ENCODE results near the gene PRRC2C. TPM values are rescaled to one million over a fixed set of nuclear protein-coding genes. Genes with fewer than 3 reads are reported as not detected.
"Not testable (repeated sequence)": the region's sequence is repeated elsewhere in the genome, so short reads cannot be mapped to it uniquely, and the experiment has no call there.

The PRRC2C gene
- total RNA-seq, 1 donor from 2014 or later: 86.4 TPM

DNA sequence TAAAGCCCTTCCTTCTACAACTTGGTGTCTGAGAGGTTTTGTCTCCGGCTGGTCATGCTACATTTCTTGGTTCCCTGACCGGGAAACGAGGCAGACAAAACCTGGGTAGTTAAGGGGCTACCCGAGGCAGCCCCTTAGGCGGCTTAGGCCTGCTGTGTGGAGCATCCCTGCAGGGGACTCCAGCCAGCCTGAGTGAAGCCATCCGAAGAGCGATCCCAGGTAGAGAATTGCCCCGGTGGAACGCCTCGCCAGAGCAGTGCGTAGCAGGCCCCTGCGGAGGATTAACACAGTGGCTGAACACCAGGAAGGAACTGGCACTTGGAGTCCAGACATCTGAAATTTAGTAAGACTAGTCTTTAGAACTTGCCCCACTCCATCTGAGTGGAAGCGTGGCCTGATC, 115.5 kb downstream of the PRRC2C start:
- no peak for DNase-seq (ENCODE audit: extremely low spot score in 2 of 2)
- Histone ChIP-seq H3K27me3 (no peaks in the 10 kb centered on the region), H3K27ac (no peak overlapping the region), H3K36me3 (no peaks in the 10 kb centered on the region), H3K9me3 (no peaks in the 10 kb centered on the region), H3K4me1 (peaks cover 8% of the 10 kb centered on the region), H3K4me3 (no peak overlapping the region)
- TF ChIP-seq POLR2A (IDR thresholded peaks at IDR 0.05) (no peak), CTCF (IDR thresholded peaks at IDR 0.05) (no peak), POLR2AphosphoS5 (IDR thresholded peaks at IDR 0.05; ENCODE audit: insufficient read depth in 1 of 2, low read depth in 1 of 2) (no peak)
- intact Hi-C loops (cut with DNase I): no loop called here

DNA sequence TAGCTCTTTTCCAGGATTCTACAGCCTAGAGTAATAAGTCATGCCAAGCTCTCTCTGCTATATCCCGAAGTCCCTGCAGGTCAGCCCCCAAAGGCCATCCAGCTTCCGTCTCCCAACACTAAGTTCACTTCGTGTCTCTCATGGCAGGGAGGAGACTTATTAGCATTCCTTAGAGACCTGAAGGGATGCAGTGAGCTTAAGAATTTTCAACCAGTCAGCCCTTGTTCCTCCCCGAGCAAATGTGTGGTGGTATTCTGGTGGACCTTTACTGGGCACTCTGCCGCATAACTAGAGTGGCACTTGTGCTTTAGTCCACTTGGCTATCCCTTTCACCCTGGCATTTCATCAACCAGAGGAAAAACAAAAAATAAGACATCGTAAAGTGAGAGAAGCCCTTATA, 117.7 kb downstream of the PRRC2C start:
- H3K4me3 ChIP-seq; H3K27me3 ChIP-seq; H3K36me3 ChIP-seq; intact Hi-C loops (cut with DNase I); DNase-seq (ENCODE audit: extremely low spot score in 2 of 2); H3K4me1 ChIP-seq; H3K27ac ChIP-seq; H3K9me3 ChIP-seq: not testable (repeated sequence)

DNA sequence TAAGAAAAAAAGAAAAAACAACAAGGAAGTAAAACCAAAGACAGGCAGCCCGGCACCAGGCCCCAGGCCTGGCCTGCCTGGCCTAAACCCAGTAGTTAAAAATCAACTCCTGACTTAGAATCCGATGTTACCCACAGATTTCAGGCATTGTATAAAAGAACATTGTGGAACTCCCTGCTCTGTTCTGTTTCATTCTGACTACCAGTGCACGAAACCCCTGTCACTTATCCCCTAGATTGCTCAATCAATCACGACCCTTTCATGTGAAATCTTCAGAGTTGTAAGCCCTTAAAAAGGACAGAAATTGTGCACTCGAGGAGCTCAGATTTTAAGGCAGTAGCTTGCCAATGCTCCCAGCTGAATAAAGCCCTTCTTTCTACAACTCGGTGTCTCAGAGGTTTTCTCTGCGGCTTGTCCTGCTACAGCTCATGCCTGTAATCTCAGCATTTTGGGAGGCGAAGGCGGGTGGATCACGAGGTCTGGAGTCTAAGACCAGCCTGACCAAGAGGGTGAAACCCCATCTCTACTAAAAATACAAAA, 121.1 kb downstream of the PRRC2C start:
- intact Hi-C loops (cut with DNase I): no loop called here
- no peak for DNase-seq (ENCODE audit: extremely low spot score in 2 of 2)
- Histone ChIP-seq H3K9me3 (no peaks in the 10 kb centered on the region), H3K27me3 (no peaks in the 10 kb centered on the region), H3K4me3 (no peak overlapping the region), H3K36me3 (no peaks in the 10 kb centered on the region), H3K4me1 (no peaks in the 10 kb centered on the region), H3K27ac (no peak overlapping the region)
- TF ChIP-seq POLR2AphosphoS5 (IDR thresholded peaks at IDR 0.05; ENCODE audit: insufficient read depth in 1 of 2, low read depth in 1 of 2): no peak

DNA sequence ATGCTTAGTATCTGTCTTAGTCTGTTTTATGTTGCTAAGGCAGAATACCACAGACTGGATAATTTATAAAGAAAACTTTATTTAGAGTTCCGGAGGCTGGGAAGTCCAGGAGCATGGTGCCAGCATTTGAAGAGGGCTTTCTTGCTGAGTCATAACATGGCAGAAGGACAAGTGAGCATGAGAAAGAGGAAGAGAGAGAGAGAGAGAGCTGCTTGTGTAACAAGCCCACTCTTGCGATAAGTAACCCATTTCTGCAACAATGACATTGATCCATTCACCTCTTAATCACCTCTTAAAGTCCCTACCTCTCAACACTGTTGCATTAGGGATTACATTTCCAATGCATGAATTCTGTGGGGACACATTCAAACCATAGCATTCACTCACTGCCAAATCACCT, 125.1 kb downstream of the PRRC2C start:
- TF ChIP-seq CTCF (IDR thresholded peaks at IDR 0.05): no peak
- TF ChIP-seq POLR2A (IDR thresholded peaks at IDR 0.05): no peak
- no peak for TF ChIP-seq POLR2AphosphoS5 (IDR thresholded peaks at IDR 0.05; ENCODE audit: insufficient read depth in 1 of 2, low read depth in 1 of 2)
- intact Hi-C loops (cut with DNase I): no loop called here
- no peak for DNase-seq (ENCODE audit: extremely low spot score in 2 of 2)

DNA sequence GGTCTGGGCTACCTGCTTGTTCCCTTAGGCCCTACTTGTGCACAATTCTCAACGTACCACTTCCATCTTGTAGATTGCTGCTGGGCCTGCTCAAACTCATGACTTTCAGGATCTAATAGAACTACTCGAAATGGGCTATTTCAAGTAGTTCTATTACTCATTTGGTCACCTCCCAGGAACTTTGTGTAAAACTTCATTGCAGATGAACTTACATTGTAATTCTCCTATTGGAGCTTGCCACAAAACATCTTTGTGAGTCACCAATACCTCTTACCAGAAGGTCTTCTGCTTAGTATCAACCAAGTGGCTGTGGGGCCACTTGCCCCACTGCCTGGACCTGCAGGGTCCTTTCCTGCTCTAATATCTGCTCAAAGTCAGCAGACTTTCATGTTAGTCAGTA, 126.0 kb downstream of the PRRC2C start:
- H3K27ac ChIP-seq: no peak overlapping the region
- no peaks in the 10 kb centered on the region for H3K27me3 ChIP-seq
- H3K4me3 ChIP-seq: no peak overlapping the region
- no peak for DNase-seq (ENCODE audit: extremely low spot score in 2 of 2)
- no peaks in the 10 kb centered on the region for H3K4me1 ChIP-seq
- intact Hi-C loops (cut with DNase I): no loop called here
- no peaks in the 10 kb centered on the region for H3K36me3 ChIP-seq
- TF ChIP-seq CTCF (IDR thresholded peaks at IDR 0.05) (no peak), POLR2A (IDR thresholded peaks at IDR 0.05) (no peak), POLR2AphosphoS5 (IDR thresholded peaks at IDR 0.05; ENCODE audit: insufficient read depth in 1 of 2, low read depth in 1 of 2) (no peak)
- H3K9me3 ChIP-seq: no peaks in the 10 kb centered on the region

More for the DNA sequence above, 125.1 kb downstream of the PRRC2C start:
- H3K4me1 ChIP-seq: no peaks in the 10 kb centered on the region
- no peak overlapping the region for H3K4me3 ChIP-seq
- no peaks in the 10 kb centered on the region for H3K36me3 ChIP-seq
- H3K27ac ChIP-seq: no peak overlapping the region
- H3K27me3 ChIP-seq: no peaks in the 10 kb centered on the region
- no peaks in the 10 kb centered on the region for H3K9me3 ChIP-seq

GRCh38 chr1:171613282-171613681, 128.0 kb downstream of the PRRC2C start:
- Histone ChIP-seq H3K27ac (no peak overlapping the region), H3K4me1 (no peaks in the 10 kb centered on the region), H3K27me3 (no peaks in the 10 kb centered on the region), H3K36me3 (no peaks in the 10 kb centered on the region), H3K9me3 (no peaks in the 10 kb centered on the region), H3K4me3 (no peak overlapping the region)
- no peak for TF ChIP-seq POLR2AphosphoS5 (IDR thresholded peaks at IDR 0.05; ENCODE audit: insufficient read depth in 1 of 2, low read depth in 1 of 2)
- TF ChIP-seq POLR2A (IDR thresholded peaks at IDR 0.05): no peak
- no peak for TF ChIP-seq CTCF (IDR thresholded peaks at IDR 0.05)
- DNase-seq (ENCODE audit: extremely low spot score in 2 of 2): no peak
- intact Hi-C loops (cut with DNase I): no loop called here

- H3K36me3 ChIP-seq; H3K9me3 ChIP-seq; H3K4me1 ChIP-seq; H3K27me3 ChIP-seq; intact Hi-C loops (cut with DNase I); H3K27ac ChIP-seq; H3K4me3 ChIP-seq; DNase-seq (ENCODE audit: extremely low spot score in 2 of 2): not testable (repeated sequence)
Measured at GRCh38 chr1:171615122-171615906, 130.0 kb downstream of the PRRC2C start.

Measured in vagina (tissue), 2 donors.